BJ (cell line): Measurements from ENCODE around the gene AMT. TPM values are rescaled to one million over a fixed set of nuclear protein-coding genes. Genes with fewer than 3 reads are reported as not detected.

ENCODE experiments used
- CTCF ChIA-PET: fragments of 350-600 bp; formaldehyde crosslinking; extraction: SDS; loops from one replicate; lab custom pipeline; 2021; ENCODE audit warnings: antibody characterized with exemption, inconsistent platforms; lab: Yijun Ruan, JAX
- POLR2A ChIA-PET: fragments of 300-600 bp; sonication (Branson Sonifier 250); formaldehyde crosslinking; extraction: SDS; loops from one replicate; lab custom pipeline; 2021; ENCODE audit warnings: antibody characterized with exemption; lab: Charles Lee
- DNase-seq: peaks from one replicate; pipeline ENCODE4 v3.0.0-alpha.2; 2011; ENCODE audit warnings: low read depth
- H3K27me3 ChIP-seq: 2 replicates; pipeline ENCODE4 v1.6.0; 2011; ENCODE audit warnings: low read length; ENCODE audit not compliant: control insufficient read depth, insufficient read depth
- H3K36me3 ChIP-seq: 2 replicates; pipeline ENCODE4 v1.5.1; 2011; ENCODE audit warnings: low read length; ENCODE audit not compliant: control insufficient read depth, insufficient read depth
- H3K4me3 ChIP-seq: 2 replicates; pipeline ENCODE4 v1.5.1; 2011; ENCODE audit warnings: low read depth, mild to moderate bottlenecking, control low read depth, low read length
- polyA plus RNA-seq: library from polyadenylated mRNA; depleted of rRNA; stranded (reverse); fragments of >200 nt; gene quantifications from 2 replicates; pipeline ENCODE4 v1.2.3, GENCODE V29; 2011
- TF ChIP-seq, protein P1 (sequence below): IDR thresholded peaks from 2 replicates; pipeline ENCODE4 v1.5.1; 2011; ENCODE audit warnings: low read depth, mild to moderate bottlenecking, control low read depth, inconsistent platforms, low read length, moderate library complexity; ENCODE audit not compliant: insufficient read depth

AMT gene
- polyA plus RNA-seq, 1 experiment: 9.1 TPM

DNA sequence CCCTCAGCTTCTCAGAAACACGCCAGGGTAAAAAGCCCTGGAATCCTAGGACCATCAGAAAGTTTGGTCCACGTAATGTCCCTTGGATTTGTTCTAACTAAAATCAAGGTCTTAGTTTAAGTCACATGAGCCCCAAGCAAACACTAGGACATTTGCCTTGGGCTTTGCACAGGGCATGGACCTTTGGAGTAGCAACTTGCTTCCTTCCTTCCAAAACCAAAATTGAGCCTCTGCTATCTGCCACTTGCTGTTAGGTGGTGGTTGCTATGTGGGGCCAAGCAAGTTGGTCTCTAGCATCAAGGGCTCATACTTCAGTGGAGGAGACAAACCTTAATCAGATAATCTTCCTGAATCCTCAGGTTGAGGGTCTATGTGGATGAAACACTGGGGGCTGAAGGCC is 43.8 kb upstream of the AMT start:
- ChIA-PET CTCF (no interaction called here), POLR2A (no interaction called here)
- no peaks in the 10 kb centered on the region for H3K27me3 ChIP-seq
- H3K36me3 ChIP-seq: no peaks in the 10 kb centered on the region
- TF ChIP-seq, protein P1, sequence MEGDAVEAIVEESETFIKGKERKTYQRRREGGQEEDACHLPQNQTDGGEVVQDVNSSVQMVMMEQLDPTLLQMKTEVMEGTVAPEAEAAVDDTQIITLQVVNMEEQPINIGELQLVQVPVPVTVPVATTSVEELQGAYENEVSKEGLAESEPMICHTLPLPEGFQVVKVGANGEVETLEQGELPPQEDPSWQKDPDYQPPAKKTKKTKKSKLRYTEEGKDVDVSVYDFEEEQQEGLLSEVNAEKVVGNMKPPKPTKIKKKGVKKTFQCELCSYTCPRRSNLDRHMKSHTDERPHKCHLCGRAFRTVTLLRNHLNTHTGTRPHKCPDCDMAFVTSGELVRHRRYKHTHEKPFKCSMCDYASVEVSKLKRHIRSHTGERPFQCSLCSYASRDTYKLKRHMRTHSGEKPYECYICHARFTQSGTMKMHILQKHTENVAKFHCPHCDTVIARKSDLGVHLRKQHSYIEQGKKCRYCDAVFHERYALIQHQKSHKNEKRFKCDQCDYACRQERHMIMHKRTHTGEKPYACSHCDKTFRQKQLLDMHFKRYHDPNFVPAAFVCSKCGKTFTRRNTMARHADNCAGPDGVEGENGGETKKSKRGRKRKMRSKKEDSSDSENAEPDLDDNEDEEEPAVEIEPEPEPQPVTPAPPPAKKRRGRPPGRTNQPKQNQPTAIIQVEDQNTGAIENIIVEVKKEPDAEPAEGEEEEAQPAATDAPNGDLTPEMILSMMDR: no peak
- no peak for DNase-seq
- H3K4me3 ChIP-seq: no peak overlapping the region

DNA sequence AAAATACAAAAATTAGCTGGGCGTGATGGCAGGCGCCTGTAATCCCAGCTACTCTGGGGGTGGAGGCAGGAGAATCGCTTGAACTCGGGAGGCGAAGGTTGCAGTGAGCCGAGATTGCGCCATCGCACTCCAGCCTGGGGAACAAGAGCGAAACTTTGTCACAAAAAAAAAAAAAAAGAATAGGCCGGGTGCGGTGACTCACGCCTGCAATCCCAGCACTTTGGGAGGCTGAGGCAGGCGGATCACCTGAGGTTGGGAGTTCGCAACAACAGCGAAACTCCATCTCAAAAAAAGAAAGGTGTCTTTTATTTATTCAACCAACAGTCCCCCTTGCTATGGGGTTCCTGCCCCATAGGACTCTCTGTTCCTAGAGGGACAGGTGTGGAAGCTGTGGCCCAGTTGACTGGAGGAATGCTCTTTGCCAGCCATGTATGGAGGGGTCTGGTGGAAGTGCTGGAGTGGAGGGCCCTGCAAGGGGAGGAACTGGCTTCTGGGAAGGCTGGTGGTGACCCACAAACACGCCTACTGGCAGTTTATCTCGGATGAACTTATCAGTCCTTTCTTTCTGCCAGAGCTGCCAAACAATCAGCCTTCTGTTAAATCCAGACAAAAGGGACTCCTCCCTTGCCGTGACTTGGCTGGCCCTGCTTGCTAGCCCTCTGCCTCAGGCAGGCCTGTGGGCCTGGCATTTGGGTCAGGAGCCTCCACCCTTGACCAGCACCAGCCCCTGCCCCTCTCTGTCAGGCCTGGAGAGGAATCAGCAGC is 43.2 kb upstream of the AMT start:
- ChIA-PET CTCF (no interaction called here), POLR2A (no interaction called here)
- DNase-seq: no peak
- Histone ChIP-seq H3K27me3 (no peaks in the 10 kb centered on the region), H3K4me3 (no peak overlapping the region), H3K36me3 (no peaks in the 10 kb centered on the region)
- TF ChIP-seq, protein P1: no peak

DNA sequence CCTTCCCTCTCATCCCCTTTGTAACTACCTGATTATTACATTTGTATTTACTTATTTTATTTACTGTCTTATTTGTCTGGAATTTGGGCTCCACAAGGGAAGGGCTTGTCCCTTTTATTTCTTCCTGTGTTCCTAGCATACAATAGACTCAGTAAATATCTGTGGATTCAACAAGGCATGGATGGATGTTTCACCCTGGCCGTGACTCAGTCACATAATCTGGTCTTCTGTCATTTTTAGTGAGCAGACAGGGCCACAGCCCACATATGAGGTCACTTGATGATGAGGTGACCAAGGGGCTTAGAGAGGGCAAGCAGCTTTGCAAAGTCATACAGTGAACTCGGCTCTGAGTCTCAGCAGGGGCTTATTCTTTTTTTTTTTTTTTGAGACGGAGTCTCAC is 39.9 kb upstream of the AMT start:
- Histone ChIP-seq H3K4me3 (no peak overlapping the region), H3K27me3 (no peaks in the 10 kb centered on the region), H3K36me3 (no peaks in the 10 kb centered on the region)
- no peak for DNase-seq
- TF ChIP-seq, protein P1: no peak
- ChIA-PET POLR2A (no interaction called here), CTCF (interaction anchor here (1.5 kb wide), 1 partner anchor 291 kb away, joined by 6 read pairs; the partner anchor contains the start of gene KLHDC8B)

DNA sequence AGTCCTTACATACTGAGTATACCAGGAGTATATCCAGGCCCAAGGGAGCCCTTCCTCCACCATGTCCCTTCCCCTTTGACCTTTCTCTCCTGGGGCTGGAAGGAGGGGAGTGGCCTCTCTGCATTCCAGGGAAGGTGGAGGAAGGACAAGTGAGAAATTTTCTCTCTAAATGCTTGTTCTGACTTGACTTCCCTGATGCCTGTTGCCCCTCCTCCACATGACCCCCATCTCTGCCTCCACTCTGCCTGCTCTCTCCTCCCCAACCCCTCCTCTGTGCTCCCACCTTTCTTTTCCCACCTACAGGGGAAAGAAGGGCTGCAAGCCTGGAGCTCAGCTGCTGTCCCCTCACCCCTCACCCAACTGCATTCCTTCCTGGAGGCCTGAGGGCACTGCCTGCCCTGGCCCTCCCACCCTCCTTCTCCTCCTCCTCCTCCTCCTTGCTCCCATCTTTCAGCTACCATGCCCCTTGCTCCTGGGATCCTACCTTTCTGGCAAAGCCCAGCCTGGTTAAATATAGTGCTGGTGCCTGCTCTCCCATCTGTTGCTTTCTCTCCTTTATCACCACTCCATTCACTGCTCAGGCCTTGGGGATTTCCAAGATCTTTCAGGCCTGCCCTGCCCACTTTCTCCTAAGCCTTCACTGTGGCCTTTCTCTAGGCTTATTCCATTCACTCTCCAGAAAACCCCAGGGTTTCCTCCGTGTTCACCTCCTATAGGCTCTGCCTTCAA is 39.3 kb upstream of the AMT start:
- TF ChIP-seq, protein P1: no peak
- H3K36me3 ChIP-seq: no peaks in the 10 kb centered on the region
- POLR2A ChIA-PET: no interaction called here
- CTCF ChIA-PET: interaction anchor here (1.5 to 2.0 kb wide), 2 partner anchors 13 to 290 kb away, joined by 6 to 13 read pairs; partner anchors contain the start of gene KLHDC8B
- H3K27me3 ChIP-seq: no peaks in the 10 kb centered on the region
- DNase-seq: no peak
- H3K4me3 ChIP-seq: no peak overlapping the region

DNA sequence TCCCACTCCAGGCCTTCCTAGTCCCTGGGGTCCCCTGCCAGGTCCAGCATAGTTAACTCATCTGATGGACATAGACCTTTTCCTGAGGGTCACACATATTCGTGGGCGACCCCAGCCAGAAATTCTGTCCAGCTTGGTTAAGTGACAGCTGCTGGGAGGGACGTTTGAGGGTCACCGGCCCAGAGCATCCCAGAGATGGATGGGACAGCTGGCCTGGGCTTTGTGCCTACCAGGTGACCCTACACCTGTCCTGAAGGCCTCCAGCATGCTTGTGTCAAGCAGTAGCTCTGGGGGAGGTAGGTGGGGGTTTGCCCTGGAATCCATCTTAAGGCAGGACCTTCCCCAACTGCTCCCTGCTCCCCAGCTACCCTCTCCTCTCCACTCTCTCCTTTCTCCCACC is 38.7 kb upstream of the AMT start:
- Histone ChIP-seq H3K27me3 (no peaks in the 10 kb centered on the region), H3K4me3 (no peak overlapping the region), H3K36me3 (no peaks in the 10 kb centered on the region)
- no peak for DNase-seq
- ChIA-PET POLR2A (no interaction called here), CTCF (interaction anchor here (1.0 to 2.0 kb wide), 5 partner anchors 8 to 290 kb away, joined by 4 to 13 read pairs (median 6); partner anchors contain the start of genes DAG1 and KLHDC8B)
- TF ChIP-seq, protein P1: no peak
